ENCODE results near the gene MTMR2. TPM values are rescaled to one million over a fixed set of nuclear protein-coding genes. Genes with fewer than 3 reads are reported as not detected.
A peak's percentile ranks its signal among the peaks of the same experiment; 100 is the strongest.

The MTMR2 gene
- total RNA-seq, 1 donor from 2014 or later = 15.0 TPM

DNA sequence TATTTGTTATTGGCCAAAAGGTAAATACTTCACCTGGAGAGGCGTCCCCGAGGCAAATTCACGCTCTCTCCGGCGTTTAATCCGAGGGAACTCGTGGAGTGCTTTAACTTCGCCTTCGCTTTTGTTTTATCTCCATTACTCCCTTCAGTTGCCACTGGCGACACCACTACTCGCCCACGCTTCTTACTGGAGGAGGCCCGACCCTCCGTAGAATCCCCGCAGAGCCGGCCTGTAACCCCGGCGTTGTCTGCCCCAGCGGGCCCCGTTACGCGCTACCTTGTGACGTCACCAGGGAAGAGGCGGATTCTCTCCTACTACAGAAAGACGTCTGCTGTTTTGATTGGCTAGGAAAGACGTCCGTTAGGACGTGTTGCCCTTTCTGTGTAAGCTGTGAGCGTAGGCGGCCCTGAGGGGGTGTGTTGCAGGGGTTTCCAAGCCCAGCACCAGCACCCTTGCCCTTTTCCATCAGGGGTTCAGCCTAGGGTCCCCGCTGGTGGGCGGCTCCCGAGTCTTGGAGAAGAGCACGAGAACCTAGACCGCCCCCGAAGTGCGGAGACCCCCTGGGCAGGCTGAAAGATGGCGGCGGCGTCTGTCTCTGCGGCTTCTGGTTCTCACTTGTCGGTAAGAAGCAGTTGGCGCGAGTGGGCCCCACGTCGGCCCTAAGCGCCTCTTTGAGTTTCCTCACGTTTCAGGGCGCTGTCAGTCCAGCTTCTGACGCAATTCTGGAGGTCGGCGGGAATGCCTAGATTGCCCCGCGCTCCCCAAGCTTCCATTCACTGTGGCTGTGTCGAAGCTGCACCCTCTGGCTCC lies 133.6 kb downstream of the MTMR2 start, which contains the start of gene CEP57:
TSS of gene CEP57 (plus strand) at position 376 of the 810 bp plus-strand sequence. CDS start at position 577, 201 bp downstream.
- no peak for FAIRE-seq
- no peak for TF ChIP-seq CTCF (IDR thresholded peaks at IDR 0.05; ENCODE audit: insufficient read depth, low read length, severe bottlenecking)
- H3K4me3 ChIP-seq (ENCODE audit: low read depth, low read length) = peak within 1 kb of the TSS; percentile 61

DNA sequence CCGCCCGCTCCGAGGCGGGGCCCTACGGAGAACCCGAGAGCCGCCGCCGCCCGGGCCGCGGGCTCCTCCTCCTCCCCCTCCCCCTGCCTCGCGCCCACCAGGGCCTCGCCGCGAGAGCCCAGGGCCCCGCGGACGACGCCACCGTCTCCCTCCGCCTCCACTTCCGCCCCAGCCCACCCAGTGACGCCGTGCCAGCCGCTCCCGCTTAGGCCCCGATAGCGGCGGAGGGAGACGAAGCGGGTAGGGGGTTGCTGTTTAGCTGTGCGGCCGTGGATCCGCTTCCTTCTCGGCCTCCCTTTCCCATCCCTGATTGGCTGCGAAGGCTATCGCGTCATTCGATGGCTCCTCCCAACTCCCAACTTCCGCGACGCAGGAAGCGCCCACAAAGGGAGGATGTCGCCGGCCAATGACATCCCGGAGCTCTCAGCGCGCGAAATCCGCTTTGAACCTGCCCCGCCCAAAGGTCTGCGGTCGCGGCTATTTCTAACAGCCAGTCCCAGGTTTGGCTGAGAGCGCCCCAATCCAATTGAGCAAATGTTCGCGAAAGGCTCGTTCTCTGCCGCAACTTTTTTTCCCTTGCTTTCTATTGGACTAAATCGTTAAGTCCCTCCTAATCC lies 134.3 kb downstream of the MTMR2 start, which contains the start of gene FAM76B:
TSS of gene FAM76B (minus strand) at position 277 of the 617 bp plus-strand sequence. CDS start 304 bp downstream, outside the sequence.
- FAIRE-seq (no peak), DNase-seq (ENCODE audit: low read depth) (peak; percentile 97)
- TF ChIP-seq CTCF (IDR thresholded peaks at IDR 0.05; ENCODE audit: insufficient read depth, low read length, severe bottlenecking) = no peak
- Histone ChIP-seq H3K36me3 (ENCODE audit: control insufficient read depth, insufficient read depth, low read length) (peaks cover 2% of the 10 kb centered on the region), H3K27me3 (ENCODE audit: control insufficient read depth, insufficient read depth, low read length) (no peaks in the 10 kb centered on the region), H3K4me3 (ENCODE audit: low read depth, low read length) (peak within 1 kb of the TSS; percentile 61)

More for the DNA sequence above, 133.6 kb downstream of the MTMR2 start, which contains the start of gene CEP57:
- DNase-seq (ENCODE audit: low read depth) = peak; percentile 97
- Histone ChIP-seq H3K36me3 (ENCODE audit: control insufficient read depth, insufficient read depth, low read length) (peaks cover 1% of the 10 kb centered on the region), H3K27me3 (ENCODE audit: control insufficient read depth, insufficient read depth, low read length) (no peaks in the 10 kb centered on the region)

GRCh38 chr11:95788921-95789505 lies 134.9 kb downstream of the MTMR2 start:
- Histone ChIP-seq H3K27me3 (ENCODE audit: control insufficient read depth, insufficient read depth, low read length) (no peaks in the 10 kb centered on the region), H3K36me3 (ENCODE audit: control insufficient read depth, insufficient read depth, low read length) (peaks cover 2% of the 10 kb centered on the region), H3K4me3 (ENCODE audit: low read depth, low read length) (peak overlapping the region; percentile 61)
- TF ChIP-seq CTCF (IDR thresholded peaks at IDR 0.05; ENCODE audit: insufficient read depth, low read length, severe bottlenecking) = no peak
- DNase-seq (ENCODE audit: low read depth) (peak; percentile 5), FAIRE-seq (no peak)

Other genes with a start within 250 kb of the MTMR2 start
- 15.2 and 22.9 TPM in 2 replicates for gene FAM76B, start 134.3 kb downstream of the MTMR2 start, total RNA-seq
- 52.7 and 53.8 TPM in 2 replicates for gene CEP57, start 133.6 kb downstream of the MTMR2 start, total RNA-seq